Stimulated activated naive CD4-positive, alpha-beta T cell (primary cell): Measurements from ENCODE around the gene GAST.
"Not testable (repeated sequence)": the region's sequence is repeated elsewhere in the genome, so short reads cannot be mapped to it uniquely, and the experiment has no call there.

Experiments used
- DNase-seq, 6 experiments: peaks; one replicate each; lab custom pipeline; 2025; lab: John Stamatoyannopoulos, UW

The GAST gene

GRCh38 chr17:41683441-41684007, 28.6 kb upstream of the GAST start:
- no peak for DNase-seq

GRCh38 chr17:41684035-41684434, 28.1 kb upstream of the GAST start:
- no peak for DNase-seq

- not testable (repeated sequence) for DNase-seq
Measured at GRCh38 chr17:41685753-41686152, 26.4 kb upstream of the GAST start.

- DNase-seq = no peak
Measured at GRCh38 chr17:41686281-41686680, 25.9 kb upstream of the GAST start.

GRCh38 chr17:41687828-41688640, 24.1 kb upstream of the GAST start:
- DNase-seq = peak in 5 of 6 experiments; percentile 38 to 79 (median 63)

- DNase-seq = peak; percentile 98 to 99 (median 99)
Measured at GRCh38 chr17:41688641-41689496, 23.3 kb upstream of the GAST start, which contains the start of gene EIF1. EIF1 (plus strand) TSS chr17:41688885; CDS start chr17:41689039, 154 bp downstream.

- peak in 5 of 6 experiments; percentile 27 to 82 (median 59) for DNase-seq
Measured at GRCh38 chr17:41689497-41690299, 22.4 kb upstream of the GAST start.

- DNase-seq = peak in 2 of 6 experiments; percentile 48
Measured at GRCh38 chr17:41690497-41690896, 21.6 kb upstream of the GAST start.

GRCh38 chr17:41691031-41691777, 20.9 kb upstream of the GAST start:
- DNase-seq = peak in 5 of 6 experiments; percentile 14 to 67 (median 24)

- DNase-seq = peak in 3 of 6 experiments; percentile 31 to 70 (median 53)
Measured at GRCh38 chr17:41692722-41693521, 19.2 kb upstream of the GAST start.

- peak in 1 of 6 experiments; percentile 4 for DNase-seq
Measured at GRCh38 chr17:41695134-41695661, 16.9 kb upstream of the GAST start.

- peak; percentile 29 to 81 (median 72) for DNase-seq
Measured at GRCh38 chr17:41695954-41696757, 16.0 kb upstream of the GAST start.

GRCh38 chr17:41697122-41697962, 14.8 kb upstream of the GAST start:
- no peak for DNase-seq

- not testable (repeated sequence) for DNase-seq
Measured at GRCh38 chr17:41700843-41701242, 11.3 kb upstream of the GAST start.

- no peak for DNase-seq
Measured at GRCh38 chr17:41702712-41703111, 9.4 kb upstream of the GAST start.

GRCh38 chr17:41705271-41705991, 6.7 kb upstream of the GAST start:
- DNase-seq = no peak
